ENCODE results near the gene SGTB. TPM values are rescaled to one million over a fixed set of nuclear protein-coding genes. Genes with fewer than 3 reads are reported as not detected.
"Not testable (repeated sequence)": the region's sequence is repeated elsewhere in the genome, so short reads cannot be mapped to it uniquely, and the experiment has no call there.

Gene SGTB
- total and polyA plus RNA-seq, 2 experiments from 2014 or later, result 8.0 to 12.5 TPM

GRCh38 chr5:65693121-65693520 lies 28.8 kb downstream of the SGTB start:
- Histone ChIP-seq H2AFZ (no peak overlapping the region), H4K20me1 (replicated peaks; ENCODE audit: insufficient read depth) (no peaks in the 10 kb centered on the region), H3K4me3 (no peak overlapping the region), H3K27ac (ENCODE audit: low read depth) (no peak overlapping the region), H3K4me2 (no peak overlapping the region), H3F3A (replicated peaks; ENCODE audit: low read depth) (no peaks in the 10 kb centered on the region), H3K79me2 (replicated peaks; ENCODE audit: insufficient read depth) (no peaks in the 10 kb centered on the region), H3K36me3 (ENCODE audit: insufficient read depth) (no peaks in the 10 kb centered on the region), H3K4me1 (ENCODE audit: insufficient read depth) (peaks cover 10% of the 10 kb centered on the region), H3K9me2 (ENCODE audit: insufficient read depth) (no peaks in the 10 kb centered on the region), H3K27me3 (ENCODE audit: insufficient read depth) (no peaks in the 10 kb centered on the region)
- H3K27ac Mint-ChIP-seq, result no peak overlapping the region
- H3K36me3 Mint-ChIP-seq (ENCODE audit: low read depth), result peaks cover 7% of the 10 kb centered on the region; the same call in 2 of the 3 replicates
- no peak overlapping the region for H3K4me3 Mint-ChIP-seq
- no peak for ATAC-seq
- DNase-seq (ENCODE audit: low spot score), result no peak
- no peaks in the 10 kb centered on the region for H3K4me1 Mint-ChIP-seq
- TF ChIP-seq NANOG (IDR thresholded peaks at IDR 0.05; ENCODE audit: borderline replicate concordance), result no peak
- TF ChIP-seq ETS1 (IDR thresholded peaks at IDR 0.05), result no peak
- H3K9me3 Mint-ChIP-seq, result no peaks in the 10 kb centered on the region; the same call in 2 of the 3 replicates
- H3K27me3 Mint-ChIP-seq (ENCODE audit: insufficient read depth, low read depth, poor library complexity), result no peaks in the 10 kb centered on the region

- no peaks in the 10 kb centered on the region for H3K27me3 ChIP-seq (ENCODE audit: insufficient read depth)
- H3K27ac ChIP-seq (ENCODE audit: low read depth), result no peak overlapping the region
- H3K79me2 ChIP-seq (replicated peaks; ENCODE audit: insufficient read depth), result no peaks in the 10 kb centered on the region
- no peaks in the 10 kb centered on the region for H3K9me3 Mint-ChIP-seq
- peaks cover 21% of the 10 kb centered on the region for H3K36me3 Mint-ChIP-seq (ENCODE audit: low read depth)
- H3K4me3 ChIP-seq, result no peak overlapping the region
- H3F3A ChIP-seq (replicated peaks; ENCODE audit: low read depth), result no peaks in the 10 kb centered on the region
- no peak overlapping the region for H3K4me2 ChIP-seq
- no peaks in the 10 kb centered on the region for H3K4me1 ChIP-seq (ENCODE audit: insufficient read depth)
- H3K36me3 ChIP-seq (ENCODE audit: insufficient read depth), result peaks cover 7% of the 10 kb centered on the region; the same call in 1 of the 2 replicates
- no peaks in the 10 kb centered on the region for H3K9me2 ChIP-seq (ENCODE audit: insufficient read depth)
- DNase-seq (ENCODE audit: low spot score), result no peak
- peaks cover 4% of the 10 kb centered on the region; the same call in 1 of the 2 replicates for H4K20me1 ChIP-seq (replicated peaks; ENCODE audit: insufficient read depth)
- no peak for TF ChIP-seq POLR2AphosphoS5 (IDR thresholded peaks at IDR 0.05; ENCODE audit: low read depth)
- no peak overlapping the region for H2AFZ ChIP-seq
- H3K4me1 Mint-ChIP-seq, result no peaks in the 10 kb centered on the region
- no peaks in the 10 kb centered on the region for H3K27me3 Mint-ChIP-seq (ENCODE audit: insufficient read depth, low read depth, poor library complexity)
- no peak overlapping the region for H3K4me3 Mint-ChIP-seq
- H3K27ac Mint-ChIP-seq, result no peak overlapping the region
- ATAC-seq, result no peak
Observed at GRCh38 chr5:65682148-65682547, 39.8 kb downstream of the SGTB start.

GRCh38 chr5:65676056-65676455 lies 45.9 kb downstream of the SGTB start:
- not testable (repeated sequence) for H3K4me3 ChIP-seq; DNase-seq (ENCODE audit: low spot score); H3K4me2 ChIP-seq; H3K4me1 ChIP-seq (ENCODE audit: insufficient read depth); H3K27me3 Mint-ChIP-seq (ENCODE audit: insufficient read depth, low read depth, poor library complexity); ATAC-seq; H4K20me1 ChIP-seq (replicated peaks; ENCODE audit: insufficient read depth); H3K27ac ChIP-seq (ENCODE audit: low read depth); H3K79me2 ChIP-seq (replicated peaks; ENCODE audit: insufficient read depth); H3K4me1 Mint-ChIP-seq; H2AFZ ChIP-seq; H3K36me3 Mint-ChIP-seq (ENCODE audit: low read depth); H3K36me3 ChIP-seq (ENCODE audit: insufficient read depth); H3K9me2 ChIP-seq (ENCODE audit: insufficient read depth); H3F3A ChIP-seq (replicated peaks; ENCODE audit: low read depth); H3K27me3 ChIP-seq (ENCODE audit: insufficient read depth); H3K9me3 Mint-ChIP-seq; H3K4me3 Mint-ChIP-seq; H3K27ac Mint-ChIP-seq

GRCh38 chr5:65674749-65675148 lies 47.2 kb downstream of the SGTB start:
- H3K36me3 ChIP-seq (ENCODE audit: insufficient read depth), result no peaks in the 10 kb centered on the region
- ATAC-seq (no peak), DNase-seq (ENCODE audit: low spot score) (no peak)
- H3K9me2 ChIP-seq (ENCODE audit: insufficient read depth), result no peaks in the 10 kb centered on the region
- H2AFZ ChIP-seq, result no peak overlapping the region
- H3K27me3 Mint-ChIP-seq (ENCODE audit: insufficient read depth, low read depth, poor library complexity), result no peaks in the 10 kb centered on the region
- no peak overlapping the region for H3K4me2 ChIP-seq
- no peaks in the 10 kb centered on the region for H3K79me2 ChIP-seq (replicated peaks; ENCODE audit: insufficient read depth)
- H3F3A ChIP-seq (replicated peaks; ENCODE audit: low read depth), result no peaks in the 10 kb centered on the region
- no peaks in the 10 kb centered on the region for H3K27me3 ChIP-seq (ENCODE audit: insufficient read depth)
- H3K9me3 Mint-ChIP-seq, result no peaks in the 10 kb centered on the region
- no peak overlapping the region for H3K27ac ChIP-seq (ENCODE audit: low read depth)
- no peak for TF ChIP-seq STAT1 (IDR thresholded peaks at IDR 0.05; ENCODE audit: unreplicated experiment)
- no peak for TF ChIP-seq JUNB (IDR thresholded peaks at IDR 0.05; ENCODE audit: unreplicated experiment)
- no peak for TF ChIP-seq ETS1 (IDR thresholded peaks at IDR 0.05)
- H3K4me3 ChIP-seq, result no peak overlapping the region
- H4K20me1 ChIP-seq (replicated peaks; ENCODE audit: insufficient read depth), result peaks cover 3% of the 10 kb centered on the region; the same call in 1 of the 2 replicates
- no peak overlapping the region for H3K4me3 Mint-ChIP-seq
- no peaks in the 10 kb centered on the region for H3K36me3 Mint-ChIP-seq (ENCODE audit: low read depth)
- no peak overlapping the region for H3K27ac Mint-ChIP-seq
- no peaks in the 10 kb centered on the region for H3K4me1 ChIP-seq (ENCODE audit: insufficient read depth)
- H3K4me1 Mint-ChIP-seq, result no peaks in the 10 kb centered on the region

Data from GM23338 (cell line).